HepG2 (cell line): Measurements from ENCODE around the gene ZNF22. TPM values are rescaled to one million over a fixed set of nuclear protein-coding genes. Genes with fewer than 3 reads are reported as not detected.
A peak's percentile ranks its signal among the peaks of the same experiment; 100 is the strongest.

Source experiments
- BHLHE40 ChIP-seq: IDR thresholded peaks from 2 replicates; pipeline ENCODE4 v1.6.1; 2011; ENCODE audit warnings: low read length, improper control_type of control experiment
- ERF ChIP-seq: IDR thresholded peaks from 2 replicates; pipeline ENCODE4 v1.6.1; 2018; ENCODE audit warnings: missing biosample characterization, missing genetic modification reagents
- HNRNPLL ChIP-seq: fragments of 200-400 bp; formaldehyde crosslinking; IDR thresholded peaks from 2 replicates; pipeline ENCODE4 v1.6.1; 2017; ENCODE audit warnings: mild to moderate bottlenecking, low read depth, low read length; ENCODE audit not compliant: poor library complexity, severe bottlenecking
- KDM6A ChIP-seq: IDR thresholded peaks from 2 replicates; pipeline ENCODE4 v1.6.1; 2016; ENCODE audit warnings: low read depth
- MIXL1 ChIP-seq: IDR thresholded peaks from 2 replicates; pipeline ENCODE4 v1.6.1; 2016
- NFIB ChIP-seq: sonication (generic); formaldehyde crosslinking; IDR thresholded peaks from 2 replicates; pipeline ENCODE4 v1.9.0; 2021; ENCODE audit warnings: missing genetic modification reagents, mild to moderate bottlenecking, borderline replicate concordance
- SMYD3 ChIP-seq: sonication (generic); formaldehyde crosslinking; IDR thresholded peaks from 2 replicates; pipeline ENCODE4 v1.8.1; 2023; ENCODE audit warnings: mild to moderate bottlenecking, missing genetic modification reagents
- ZFP1 ChIP-seq: IDR thresholded peaks from 2 replicates; pipeline ENCODE4 v1.6.1; 2016
- ZFP36L2 ChIP-seq: sonication (generic); formaldehyde crosslinking; IDR thresholded peaks from 2 replicates; pipeline ENCODE4 v1.4.0; 2020; ENCODE audit warnings: missing genetic modification reagents
- ZNF235 ChIP-seq: sonication (generic); formaldehyde crosslinking; IDR thresholded peaks from 2 replicates; pipeline ENCODE4 v1.8.1; 2023; ENCODE audit warnings: mild to moderate bottlenecking, missing genetic modification reagents, borderline replicate concordance
- ZNF264 ChIP-seq: sonication (generic); formaldehyde crosslinking; IDR thresholded peaks from 2 replicates; pipeline ENCODE4 v1.4.0; 2020; ENCODE audit warnings: missing genetic modification reagents
- ZNF510 ChIP-seq: sonication (generic); formaldehyde crosslinking; IDR thresholded peaks from 2 replicates; pipeline ENCODE4 v1.4.0; 2020; ENCODE audit warnings: low read depth, mild to moderate bottlenecking, missing genetic modification reagents
- ZNF678 ChIP-seq: sonication (generic); formaldehyde crosslinking; IDR thresholded peaks from 2 replicates; pipeline ENCODE4 v1.4.0; 2020; ENCODE audit warnings: mild to moderate bottlenecking, missing genetic modification reagents
- ZSCAN25 ChIP-seq: sonication (generic); formaldehyde crosslinking; IDR thresholded peaks from 2 replicates; pipeline ENCODE4 v1.8.0; 2022; ENCODE audit warnings: mild to moderate bottlenecking, missing genetic modification reagents
- ZSCAN9 ChIP-seq: IDR thresholded peaks from 2 replicates; pipeline ENCODE4 v1.6.1; 2016; ENCODE audit warnings: borderline replicate concordance
- polyA plus RNA-seq, 8 experiments: library from polyadenylated mRNA; depleted of rRNA in 3 of 8; stranded (reverse) in 7 of 8; unstranded in 1 of 8; fragments of >200 nt; fragmentation: Illumina TruSeq in 4 of 8; extraction: Trizol in 4 of 8; gene quantifications; 2 replicates each; pipeline versions ENCODE4 v1.2.1 to v1.2.3, GENCODE V29; 2011 to 2016; ENCODE audit warnings: low read depth in 4 of 8, missing spikeins in 1 of 8, mixed read lengths in 1 of 8; ENCODE audit not compliant: insufficient read depth in 1 of 8
- total RNA-seq, 5 experiments: library from RNA; depleted of rRNA; stranded (reverse); fragments of >200 nt; fragmentation: Illumina TruSeq; extraction: Trizol; gene quantifications; 2 replicates each; pipeline ENCODE4 v1.2.3, GENCODE V29; 2016; ENCODE audit warnings: low read depth in 1 of 5
- TF ChIP-seq, protein P1 (sequence below): sonication (generic); formaldehyde crosslinking; IDR thresholded peaks from 2 replicates; pipeline ENCODE4 v1.5.0; 2020; ENCODE audit warnings: mild to moderate bottlenecking, missing genetic modification reagents
- TF ChIP-seq, protein P2 (sequence below): IDR thresholded peaks from 2 replicates; pipeline ENCODE4 v1.6.1; 2016; ENCODE audit warnings: low read depth
- TF ChIP-seq, protein P3 (sequence below): sonication (generic); formaldehyde crosslinking; IDR thresholded peaks from 2 replicates; pipeline ENCODE4 v1.5.0; 2020; ENCODE audit warnings: mild to moderate bottlenecking, missing genetic modification reagents, moderate library complexity
- TF ChIP-seq, protein P4 (sequence below): sonication (generic); formaldehyde crosslinking; conservative IDR thresholded peaks from 2 replicates; pipeline ENCODE4 v1.4.0; 2020; ENCODE audit warnings: mild to moderate bottlenecking, missing genetic modification reagents, moderate library complexity
- TF ChIP-seq, protein P5 (sequence below): IDR thresholded peaks from 2 replicates; pipeline ENCODE4 v1.6.1; 2018; ENCODE audit warnings: missing genetic modification reagents, mild to moderate bottlenecking, missing compliant biosample characterization

The ZNF22 gene
- total and polyA plus RNA-seq, 2 of the 13 experiments (the other 11 are each of a cell fraction or from before 2014, with no cell fraction given) = 0.40 to 1.3 TPM

DNA sequence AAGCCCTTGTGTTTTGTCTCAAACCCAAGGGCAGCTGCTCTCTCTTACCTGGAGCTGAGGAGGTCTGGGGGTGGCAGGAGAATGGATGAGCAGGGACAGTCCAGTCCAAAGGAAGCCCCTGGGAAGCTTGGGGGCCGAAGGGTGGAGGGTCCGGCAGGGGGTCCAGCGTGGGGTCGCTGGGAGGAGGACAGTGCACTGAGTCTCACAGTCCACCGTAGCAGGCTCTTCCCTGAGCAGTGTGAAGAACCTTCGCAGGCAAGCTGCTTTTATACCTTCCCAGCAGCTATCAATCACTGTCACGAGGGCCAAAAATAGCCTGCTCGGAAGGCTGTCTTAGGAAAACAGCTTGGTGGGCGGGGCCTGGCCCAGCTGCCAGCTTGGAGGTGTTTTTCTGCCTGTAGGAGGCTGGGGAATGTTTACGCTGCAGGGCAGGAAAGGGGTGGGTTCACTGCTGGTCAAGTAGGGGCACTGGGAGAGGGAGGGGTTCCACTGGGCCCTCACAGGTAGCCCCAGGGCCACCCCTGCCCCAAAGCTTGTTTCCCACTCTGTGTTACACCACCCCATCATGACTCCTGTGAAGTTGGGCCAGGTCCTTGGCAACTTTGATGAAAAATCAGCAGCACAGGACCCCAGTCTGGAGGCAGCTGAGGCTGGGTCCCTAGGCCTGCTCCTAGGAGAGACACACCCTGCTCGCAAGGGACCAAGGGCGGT is 22.0 kb upstream of the ZNF22 start, which contains the start of gene DEPP1 (continued):
- TF ChIP-seq, protein P1, sequence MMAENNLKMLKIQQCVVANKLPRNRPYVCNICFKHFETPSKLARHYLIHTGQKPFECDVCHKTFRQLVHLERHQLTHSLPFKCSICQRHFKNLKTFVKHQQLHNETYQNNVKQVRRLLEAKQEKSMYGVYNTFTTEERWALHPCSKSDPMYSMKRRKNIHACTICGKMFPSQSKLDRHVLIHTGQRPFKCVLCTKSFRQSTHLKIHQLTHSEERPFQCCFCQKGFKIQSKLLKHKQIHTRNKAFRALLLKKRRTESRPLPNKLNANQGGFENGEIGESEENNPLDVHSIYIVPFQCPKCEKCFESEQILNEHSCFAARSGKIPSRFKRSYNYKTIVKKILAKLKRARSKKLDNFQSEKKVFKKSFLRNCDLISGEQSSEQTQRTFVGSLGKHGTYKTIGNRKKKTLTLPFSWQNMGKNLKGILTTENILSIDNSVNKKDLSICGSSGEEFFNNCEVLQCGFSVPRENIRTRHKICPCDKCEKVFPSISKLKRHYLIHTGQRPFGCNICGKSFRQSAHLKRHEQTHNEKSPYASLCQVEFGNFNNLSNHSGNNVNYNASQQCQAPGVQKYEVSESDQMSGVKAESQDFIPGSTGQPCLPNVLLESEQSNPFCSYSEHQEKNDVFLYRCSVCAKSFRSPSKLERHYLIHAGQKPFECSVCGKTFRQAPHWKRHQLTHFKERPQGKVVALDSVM = peak; percentile 50
- TF ChIP-seq ERF (CRISPR knock-in tag) (peak; percentile 90), ZNF678 (CRISPR knock-in tag) (no peak), ZSCAN25 (peak; percentile 88), BHLHE40 (peak; percentile 53; the same call in 1 of the 2 replicates), ZNF510 (CRISPR knock-in tag) (0 out of 2 replicates have a peak, but pooled peaks have one; percentile 58), KDM6A (CRISPR knock-in tag) (peak; percentile 40; the same call in 1 of the 2 replicates), ZNF235 (CRISPR knock-in tag) (no peak), SMYD3 (CRISPR knock-in tag) (peak; percentile 50; the same call in 1 of the 2 replicates), HNRNPLL (peak; percentile 16), ZFP1 (peak; percentile 72), MIXL1 (CRISPR knock-in tag) (peak; percentile 71), NFIB (CRISPR knock-in tag) (no peak), ZSCAN9 (CRISPR knock-in tag) (peak; percentile 96), ZFP36L2 (peak; percentile 88; the same call in 1 of the 2 replicates), ZNF264 (CRISPR knock-in tag) (0 out of 2 replicates have a peak, but pooled peaks have one; percentile 18)
- TF ChIP-seq, protein P2, sequence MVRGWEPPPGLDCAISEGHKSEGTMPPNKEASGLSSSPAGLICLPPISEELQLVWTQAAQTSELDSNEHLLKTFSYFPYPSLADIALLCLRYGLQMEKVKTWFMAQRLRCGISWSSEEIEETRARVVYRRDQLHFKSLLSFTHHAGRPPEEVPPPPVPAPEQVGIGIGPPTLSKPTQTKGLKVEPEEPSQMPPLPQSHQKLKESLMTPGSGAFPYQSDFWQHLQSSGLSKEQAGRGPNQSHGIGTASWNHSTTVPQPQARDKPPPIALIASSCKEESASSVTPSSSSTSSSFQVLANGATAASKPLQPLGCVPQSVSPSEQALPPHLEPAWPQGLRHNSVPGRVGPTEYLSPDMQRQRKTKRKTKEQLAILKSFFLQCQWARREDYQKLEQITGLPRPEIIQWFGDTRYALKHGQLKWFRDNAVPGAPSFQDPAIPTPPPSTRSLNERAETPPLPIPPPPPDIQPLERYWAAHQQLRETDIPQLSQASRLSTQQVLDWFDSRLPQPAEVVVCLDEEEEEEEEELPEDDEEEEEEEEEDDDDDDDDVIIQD = peak; percentile 83
- TF ChIP-seq, protein P3, sequence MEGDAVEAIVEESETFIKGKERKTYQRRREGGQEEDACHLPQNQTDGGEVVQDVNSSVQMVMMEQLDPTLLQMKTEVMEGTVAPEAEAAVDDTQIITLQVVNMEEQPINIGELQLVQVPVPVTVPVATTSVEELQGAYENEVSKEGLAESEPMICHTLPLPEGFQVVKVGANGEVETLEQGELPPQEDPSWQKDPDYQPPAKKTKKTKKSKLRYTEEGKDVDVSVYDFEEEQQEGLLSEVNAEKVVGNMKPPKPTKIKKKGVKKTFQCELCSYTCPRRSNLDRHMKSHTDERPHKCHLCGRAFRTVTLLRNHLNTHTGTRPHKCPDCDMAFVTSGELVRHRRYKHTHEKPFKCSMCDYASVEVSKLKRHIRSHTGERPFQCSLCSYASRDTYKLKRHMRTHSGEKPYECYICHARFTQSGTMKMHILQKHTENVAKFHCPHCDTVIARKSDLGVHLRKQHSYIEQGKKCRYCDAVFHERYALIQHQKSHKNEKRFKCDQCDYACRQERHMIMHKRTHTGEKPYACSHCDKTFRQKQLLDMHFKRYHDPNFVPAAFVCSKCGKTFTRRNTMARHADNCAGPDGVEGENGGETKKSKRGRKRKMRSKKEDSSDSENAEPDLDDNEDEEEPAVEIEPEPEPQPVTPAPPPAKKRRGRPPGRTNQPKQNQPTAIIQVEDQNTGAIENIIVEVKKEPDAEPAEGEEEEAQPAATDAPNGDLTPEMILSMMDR (CRISPR knock-in tag) = peak; percentile 25; the same call in 1 of the 2 replicates
- TF ChIP-seq, protein P4, sequence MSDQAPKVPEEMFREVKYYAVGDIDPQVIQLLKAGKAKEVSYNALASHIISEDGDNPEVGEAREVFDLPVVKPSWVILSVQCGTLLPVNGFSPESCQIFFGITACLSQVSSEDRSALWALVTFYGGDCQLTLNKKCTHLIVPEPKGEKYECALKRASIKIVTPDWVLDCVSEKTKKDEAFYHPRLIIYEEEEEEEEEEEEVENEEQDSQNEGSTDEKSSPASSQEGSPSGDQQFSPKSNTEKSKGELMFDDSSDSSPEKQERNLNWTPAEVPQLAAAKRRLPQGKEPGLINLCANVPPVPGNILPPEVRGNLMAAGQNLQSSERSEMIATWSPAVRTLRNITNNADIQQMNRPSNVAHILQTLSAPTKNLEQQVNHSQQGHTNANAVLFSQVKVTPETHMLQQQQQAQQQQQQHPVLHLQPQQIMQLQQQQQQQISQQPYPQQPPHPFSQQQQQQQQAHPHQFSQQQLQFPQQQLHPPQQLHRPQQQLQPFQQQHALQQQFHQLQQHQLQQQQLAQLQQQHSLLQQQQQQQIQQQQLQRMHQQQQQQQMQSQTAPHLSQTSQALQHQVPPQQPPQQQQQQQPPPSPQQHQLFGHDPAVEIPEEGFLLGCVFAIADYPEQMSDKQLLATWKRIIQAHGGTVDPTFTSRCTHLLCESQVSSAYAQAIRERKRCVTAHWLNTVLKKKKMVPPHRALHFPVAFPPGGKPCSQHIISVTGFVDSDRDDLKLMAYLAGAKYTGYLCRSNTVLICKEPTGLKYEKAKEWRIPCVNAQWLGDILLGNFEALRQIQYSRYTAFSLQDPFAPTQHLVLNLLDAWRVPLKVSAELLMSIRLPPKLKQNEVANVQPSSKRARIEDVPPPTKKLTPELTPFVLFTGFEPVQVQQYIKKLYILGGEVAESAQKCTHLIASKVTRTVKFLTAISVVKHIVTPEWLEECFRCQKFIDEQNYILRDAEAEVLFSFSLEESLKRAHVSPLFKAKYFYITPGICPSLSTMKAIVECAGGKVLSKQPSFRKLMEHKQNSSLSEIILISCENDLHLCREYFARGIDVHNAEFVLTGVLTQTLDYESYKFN = peak; percentile 90
- TF ChIP-seq, protein P5, sequence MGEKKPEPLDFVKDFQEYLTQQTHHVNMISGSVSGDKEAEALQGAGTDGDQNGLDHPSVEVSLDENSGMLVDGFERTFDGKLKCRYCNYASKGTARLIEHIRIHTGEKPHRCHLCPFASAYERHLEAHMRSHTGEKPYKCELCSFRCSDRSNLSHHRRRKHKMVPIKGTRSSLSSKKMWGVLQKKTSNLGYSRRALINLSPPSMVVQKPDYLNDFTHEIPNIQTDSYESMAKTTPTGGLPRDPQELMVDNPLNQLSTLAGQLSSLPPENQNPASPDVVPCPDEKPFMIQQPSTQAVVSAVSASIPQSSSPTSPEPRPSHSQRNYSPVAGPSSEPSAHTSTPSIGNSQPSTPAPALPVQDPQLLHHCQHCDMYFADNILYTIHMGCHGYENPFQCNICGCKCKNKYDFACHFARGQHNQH (CRISPR knock-in tag) = peak; percentile 99
